Gastrocnemius medialis (tissue), 4 donors: Measurements from ENCODE around the gene LRRTM1. TPM values are rescaled to one million over a fixed set of nuclear protein-coding genes. Genes with fewer than 3 reads are reported as not detected.

Experiments used
- ATAC-seq, 2 donors: fragments of 150-250 bp; one replicate each; pipeline ENCODE4 v1.9.1; 2016
- DNase-seq, 2 donors: peaks; one replicate each; pipeline ENCODE4 v3.0.0-alpha.2; 2019
- H3K27ac ChIP-seq, 4 donors: fragments of 200-600 bp; sonication (generic); 1 replicate in 1 of 4; 2 replicates in 3 of 4; pipeline ENCODE4 v1.5.1; 2016 to 2018; ENCODE audit warnings: mild to moderate bottlenecking in 2 of 4, moderate library complexity in 1 of 4
- H3K27me3 ChIP-seq, 3 donors: fragments of 200-600 bp; sonication (generic) in 2 of 3; 1 replicate in 1 of 3; 2 replicates in 2 of 3; pipeline versions ENCODE4 v1.5.1 to v1.6.0; 2016 to 2019; ENCODE audit warnings: mild to moderate bottlenecking in 1 of 3, moderate library complexity in 1 of 3
- H3K36me3 ChIP-seq, 2 donors: fragments of 200-600 bp; sonication (generic) in 1 of 2; one replicate each; pipeline ENCODE4 v1.5.1; 2017 to 2018
- H3K4me1 ChIP-seq, 2 donors: fragments of 200-600 bp; sonication (generic) in 1 of 2; one replicate each; pipeline ENCODE4 v1.5.1; 2016 to 2017; ENCODE audit warnings: mild to moderate bottlenecking in 2 of 2
- H3K4me3 ChIP-seq, 4 donors: fragments of 200-600 bp; sonication (generic) in 3 of 4; 1 replicate in 1 of 4; 2 replicates in 3 of 4; pipeline ENCODE4 v1.5.1; 2016 to 2019; ENCODE audit warnings: mild to moderate bottlenecking in 2 of 4
- H3K9me3 ChIP-seq, 3 donors: fragments of 200-600 bp; sonication (generic) in 2 of 3; 1 replicate in 1 of 3; 2 replicates in 2 of 3; pipeline ENCODE4 v1.5.1; 2016 to 2019
- POLR2A ChIP-seq, 2 donors: fragments of 450-650 bp; IDR thresholded peaks; one replicate each; pipeline ENCODE4 v1.6.1; 2017; ENCODE audit warnings: antibody characterized with exemption in 2 of 2, mild to moderate bottlenecking in 2 of 2, moderate library complexity in 2 of 2
- in situ Hi-C, 4 donors: fragments of 200-750 bp; cut with MboI; loops; one replicate each; pipeline versions ENCODE4 v1.15.0 to v1.8.0; 2017; ENCODE audit warnings: low sequenced_read_pairs in 4 of 4
- intact Hi-C: fragments of 100-400 bp; cut with DNase I; formaldehyde crosslinking; loops from one replicate; pipeline ENCODE4 v1.15.1; 2023; ENCODE audit warnings: low total_unique reads
- total RNA-seq, 4 donors: library from RNA; depleted of rRNA; stranded (reverse); fragments of >200 nt; gene quantifications; one replicate each; pipeline versions ENCODE4 v1.1.0 to v1.2.3, GENCODE V29; 2016
- TF ChIP-seq, protein P1 (sequence below), 5 experiments: fragments of 450-650 bp in 3 of 5; fragments of 200-600 bp in 2 of 5; sonication (generic) in 2 of 5; IDR thresholded peaks in 4 of 5; conservative IDR thresholded peaks in 1 of 5; 1 replicate in 4 of 5; 2 replicates in 1 of 5; pipeline ENCODE4 v1.5.1; 2016 to 2019; ENCODE audit warnings: antibody characterized with exemption in 5 of 5, mild to moderate bottlenecking in 3 of 5, moderate library complexity in 3 of 5

Gene LRRTM1, protein sequence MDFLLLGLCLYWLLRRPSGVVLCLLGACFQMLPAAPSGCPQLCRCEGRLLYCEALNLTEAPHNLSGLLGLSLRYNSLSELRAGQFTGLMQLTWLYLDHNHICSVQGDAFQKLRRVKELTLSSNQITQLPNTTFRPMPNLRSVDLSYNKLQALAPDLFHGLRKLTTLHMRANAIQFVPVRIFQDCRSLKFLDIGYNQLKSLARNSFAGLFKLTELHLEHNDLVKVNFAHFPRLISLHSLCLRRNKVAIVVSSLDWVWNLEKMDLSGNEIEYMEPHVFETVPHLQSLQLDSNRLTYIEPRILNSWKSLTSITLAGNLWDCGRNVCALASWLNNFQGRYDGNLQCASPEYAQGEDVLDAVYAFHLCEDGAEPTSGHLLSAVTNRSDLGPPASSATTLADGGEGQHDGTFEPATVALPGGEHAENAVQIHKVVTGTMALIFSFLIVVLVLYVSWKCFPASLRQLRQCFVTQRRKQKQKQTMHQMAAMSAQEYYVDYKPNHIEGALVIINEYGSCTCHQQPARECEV
- not detected for total RNA-seq

DNA sequence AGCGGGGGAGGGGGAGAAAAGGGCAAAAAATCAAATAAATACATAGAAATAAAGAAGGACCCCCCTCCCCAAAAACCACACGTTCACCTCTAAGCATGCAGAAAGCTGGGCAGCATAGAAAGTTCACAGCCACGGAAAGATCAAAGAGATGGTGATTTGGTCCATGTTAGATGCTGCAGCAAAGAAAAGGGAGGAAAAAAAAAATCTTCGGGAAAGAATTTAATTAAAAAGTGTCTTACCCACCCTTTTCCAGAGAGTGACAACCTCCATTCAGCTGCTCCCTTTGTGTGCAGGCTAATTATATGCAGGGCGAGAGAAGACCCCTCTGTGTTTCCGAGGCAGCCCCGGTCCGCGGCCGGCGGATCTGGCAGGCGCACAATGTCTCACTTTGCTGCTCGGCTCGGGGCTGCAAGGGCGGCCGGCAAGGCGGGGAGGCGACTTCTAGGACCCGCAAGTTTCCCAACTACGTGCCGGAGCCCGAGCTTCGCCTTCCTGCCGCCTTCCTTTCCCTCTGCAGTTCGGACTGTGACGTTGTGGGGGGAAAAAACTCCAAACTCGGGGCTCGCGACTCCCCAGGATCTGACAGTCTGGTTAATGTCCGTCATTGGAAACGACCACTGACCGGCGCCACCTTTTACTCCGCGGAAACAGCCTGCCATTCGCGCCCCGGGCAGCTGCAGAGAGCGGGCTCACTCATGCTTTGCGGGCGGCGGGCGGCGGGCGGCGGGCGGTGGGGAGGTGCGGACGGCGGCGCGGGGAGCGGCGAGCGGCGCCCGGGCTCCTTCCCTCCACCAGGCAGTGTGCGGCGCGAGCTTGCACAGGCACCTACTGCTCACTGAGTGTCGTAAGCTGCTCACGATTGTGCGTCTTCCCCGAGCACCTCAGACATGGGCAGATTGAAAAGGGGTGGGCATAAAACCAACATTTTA, at the start of gene LRRTM1:
LRRTM1 (minus strand) TSS at position 844 of the 929 bp plus-strand sequence. CDS start 933 bp downstream, outside the sequence.
- H3K27me3 ChIP-seq, result peaks cover 48 to 52% (median 50%) of the 10 kb centered on the region in 3 donors
- intact Hi-C loops, result no loop called here
- H3K4me3 ChIP-seq, result peak within 1 kb of the TSS; percentile 38 to 43 (median 40)
- DNase-seq (no peak), ATAC-seq (no peak)
- in situ Hi-C loops, result no loop called here
- no peaks in the 10 kb centered on the region for H3K36me3 ChIP-seq
- no peak within 1 kb of the TSS for H3K27ac ChIP-seq
- H3K9me3 ChIP-seq, result no peaks in the 10 kb centered on the region
- peaks cover 9 to 18% of the 10 kb centered on the region in 2 donors for H3K4me1 ChIP-seq
- no peak for TF ChIP-seq POLR2A (IDR thresholded peaks at IDR 0.05)
- TF ChIP-seq, protein P1, sequence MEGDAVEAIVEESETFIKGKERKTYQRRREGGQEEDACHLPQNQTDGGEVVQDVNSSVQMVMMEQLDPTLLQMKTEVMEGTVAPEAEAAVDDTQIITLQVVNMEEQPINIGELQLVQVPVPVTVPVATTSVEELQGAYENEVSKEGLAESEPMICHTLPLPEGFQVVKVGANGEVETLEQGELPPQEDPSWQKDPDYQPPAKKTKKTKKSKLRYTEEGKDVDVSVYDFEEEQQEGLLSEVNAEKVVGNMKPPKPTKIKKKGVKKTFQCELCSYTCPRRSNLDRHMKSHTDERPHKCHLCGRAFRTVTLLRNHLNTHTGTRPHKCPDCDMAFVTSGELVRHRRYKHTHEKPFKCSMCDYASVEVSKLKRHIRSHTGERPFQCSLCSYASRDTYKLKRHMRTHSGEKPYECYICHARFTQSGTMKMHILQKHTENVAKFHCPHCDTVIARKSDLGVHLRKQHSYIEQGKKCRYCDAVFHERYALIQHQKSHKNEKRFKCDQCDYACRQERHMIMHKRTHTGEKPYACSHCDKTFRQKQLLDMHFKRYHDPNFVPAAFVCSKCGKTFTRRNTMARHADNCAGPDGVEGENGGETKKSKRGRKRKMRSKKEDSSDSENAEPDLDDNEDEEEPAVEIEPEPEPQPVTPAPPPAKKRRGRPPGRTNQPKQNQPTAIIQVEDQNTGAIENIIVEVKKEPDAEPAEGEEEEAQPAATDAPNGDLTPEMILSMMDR (IDR thresholded peaks at IDR 0.05 in 4 of 5, conservative IDR thresholded peaks at IDR 0.05 in 1 of 5), result no peak

DNA sequence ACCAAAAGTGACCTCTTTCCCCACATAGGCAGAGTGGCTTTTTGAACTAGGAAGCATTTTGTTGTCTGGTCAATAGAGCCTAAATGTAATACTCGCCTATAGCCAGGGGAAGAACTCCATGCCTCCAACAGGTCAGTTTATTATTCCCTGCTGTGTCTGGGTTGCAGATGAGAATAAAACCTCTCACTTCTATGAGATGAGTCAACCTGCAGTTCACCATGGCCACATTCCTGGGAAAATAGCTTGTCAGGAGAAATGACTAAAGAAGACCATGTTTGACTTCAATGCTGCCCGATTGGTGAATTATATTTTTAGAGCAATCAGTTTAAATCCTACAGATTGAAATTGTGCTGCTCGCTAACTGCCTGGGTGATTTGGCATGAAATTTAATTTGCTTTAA, 46.7 kb upstream of the LRRTM1 start:
- DNase-seq, result no peak
- in situ Hi-C loops, result no loop called here
- ATAC-seq, result no peak
- no peak for TF ChIP-seq POLR2A (IDR thresholded peaks at IDR 0.05)
- TF ChIP-seq, protein P1 (IDR thresholded peaks at IDR 0.05 in 4 of 5, conservative IDR thresholded peaks at IDR 0.05 in 1 of 5), result no peak
- H3K27me3 ChIP-seq, result no peaks in the 10 kb centered on the region
- H3K4me3 ChIP-seq, result no peak overlapping the region
- no peaks in the 10 kb centered on the region for H3K4me1 ChIP-seq
- intact Hi-C loops, result no loop called here
- no peaks in the 10 kb centered on the region for H3K9me3 ChIP-seq
- H3K36me3 ChIP-seq, result no peaks in the 10 kb centered on the region
- no peak overlapping the region for H3K27ac ChIP-seq

DNA sequence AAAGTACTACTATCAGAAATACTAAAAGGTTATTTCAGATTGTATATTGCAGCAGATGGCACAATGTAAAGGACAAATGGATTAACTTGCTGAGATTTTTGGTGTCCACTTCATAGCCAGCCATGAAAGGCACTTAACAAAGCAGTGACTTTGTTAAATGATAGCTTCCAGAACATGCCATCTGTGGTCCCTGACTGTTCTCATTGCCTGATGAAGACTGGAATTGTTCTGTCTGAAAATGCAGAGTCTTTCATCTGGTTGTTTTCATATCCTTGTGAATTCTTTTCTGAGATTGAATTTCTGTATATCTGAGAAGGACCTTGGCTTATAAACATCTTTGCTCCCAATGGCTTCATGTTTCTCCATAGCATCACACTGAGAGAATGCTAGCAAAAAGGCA, 44.4 kb upstream of the LRRTM1 start:
- H3K4me1 ChIP-seq, result no peaks in the 10 kb centered on the region
- in situ Hi-C loops, result no loop called here

DNA sequence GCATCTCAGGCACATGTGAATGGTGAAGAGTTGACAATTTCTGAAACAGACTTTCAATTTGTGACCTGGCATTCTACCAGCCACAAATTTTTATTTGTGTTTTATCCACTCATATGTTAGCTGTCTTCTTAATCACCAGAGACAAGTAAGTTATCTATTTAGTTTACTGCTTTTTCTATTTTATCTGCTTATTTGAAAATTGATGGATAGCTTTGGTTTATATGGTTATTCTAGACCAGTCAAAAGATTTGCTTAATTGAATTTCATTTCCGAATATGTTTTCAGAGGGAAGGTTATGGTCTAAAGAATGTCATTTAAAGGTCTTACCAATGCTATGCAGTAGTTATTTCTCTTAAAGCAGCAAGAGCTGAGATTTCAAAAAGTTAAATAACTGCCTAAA, 43.5 kb upstream of the LRRTM1 start:
- Histone ChIP-seq H3K27me3 (no peaks in the 10 kb centered on the region), H3K36me3 (no peaks in the 10 kb centered on the region), H3K4me1 (no peaks in the 10 kb centered on the region), H3K9me3 (no peaks in the 10 kb centered on the region), H3K27ac (no peak overlapping the region), H3K4me3 (no peak overlapping the region)
- ATAC-seq, result no peak
- in situ Hi-C loops (no loop called here), intact Hi-C loops (no loop called here)
- DNase-seq, result no peak
- TF ChIP-seq, protein P1 (IDR thresholded peaks at IDR 0.05 in 4 of 5, conservative IDR thresholded peaks at IDR 0.05 in 1 of 5), result no peak
- no peak for TF ChIP-seq POLR2A (IDR thresholded peaks at IDR 0.05)

More for the DNA sequence above, 44.4 kb upstream of the LRRTM1 start:
- intact Hi-C loops, result no loop called here
- Histone ChIP-seq H3K36me3 (no peaks in the 10 kb centered on the region), H3K27me3 (no peaks in the 10 kb centered on the region), H3K9me3 (no peaks in the 10 kb centered on the region), H3K4me3 (no peak overlapping the region), H3K27ac (no peak overlapping the region)
- DNase-seq, result no peak
- no peak for ATAC-seq
- TF ChIP-seq, protein P1 (IDR thresholded peaks at IDR 0.05 in 4 of 5, conservative IDR thresholded peaks at IDR 0.05 in 1 of 5), result no peak
- no peak for TF ChIP-seq POLR2A (IDR thresholded peaks at IDR 0.05)
